HCT116 (cell line): ENCODE data around the gene HCAR1. TPM values are rescaled to one million over a fixed set of nuclear protein-coding genes. Genes with fewer than 3 reads are reported as not detected.

ENCODE experiments used
- ATAC-seq: fragments of 200-7000 bp; cut with Tn5 transposase; 2 replicates; pipeline ENCODE4 v1.9.1; 2020; ENCODE audit warnings: mild to moderate bottlenecking, moderate library complexity
- BruUV-seq: library from RNA; stranded (reverse); fragments of 400-500 nt; replicated peaks from 2 replicates; lab custom pipeline; 2021; lab: Mats Ljungman, UMichigan
- CTCF ChIA-PET: fragments of 300-600 bp; sonication (Branson Sonifier 250); formaldehyde crosslinking; loops from one replicate; lab custom pipeline; 2021; ENCODE audit warnings: antibody characterized with exemption; lab: Charles Lee
- POLR2A ChIA-PET: fragments of 300-600, 350-600 bp; sonication (Branson Sonifier 250); formaldehyde crosslinking; loops from one replicate; lab custom pipeline; 2021; ENCODE audit warnings: antibody characterized with exemption; lab: Charles Lee
- RAD21 ChIA-PET, 2 experiments: fragments of 300-600 bp; sonication (Branson Sonifier 250); formaldehyde crosslinking; loops; one replicate each; lab custom pipeline; 2023; ENCODE audit warnings: low total read pairs in 2 of 2; ENCODE audit not compliant: uncharacterized antibody in 2 of 2, unreplicated experiment in 2 of 2, low non-redundant PET in 1 of 2; lab: Charles Lee
- DNase-seq: peaks from one replicate; pipeline ENCODE4 v3.0.0-alpha.2; 2010; ENCODE audit warnings: low read depth, low spot score
- H2AFZ ChIP-seq: fragments of 200-600 bp; shearing (Covaris generic), sonication (generic); 2 replicates; pipeline ENCODE4 v1.6.1; 2017; ENCODE audit warnings: low read depth, mixed run types, mixed read lengths, antibody characterized with exemption, low read length; ENCODE audit not compliant: poor library complexity, severe bottlenecking
- H3K27ac ChIP-seq: 2 replicates; pipeline ENCODE4 v1.5.1; 2012; ENCODE audit warnings: low read depth, low read length
- H3K27me3 ChIP-seq: fragments of 200-600 bp; sonication (generic); 2 replicates; pipeline ENCODE4 v1.6.1; 2016; ENCODE audit warnings: mixed run types, low read length, mixed read lengths; ENCODE audit not compliant: insufficient read depth
- H3K36me3 ChIP-seq, 2 experiments: fragments of 200-500 bp in 1 of 2; fragments of 200-600 bp in 1 of 2; sonication (Bioruptor generic) in 1 of 2; sonication (generic) in 1 of 2; 2 replicates each; pipeline versions ENCODE4 v1.5.1 to v1.6.1; 2014 to 2016; ENCODE audit warnings: low read length in 2 of 2, inconsistent platforms in 1 of 2, mixed read lengths in 1 of 2, mixed run types in 1 of 2; ENCODE audit not compliant: insufficient read depth in 2 of 2, control insufficient read depth in 1 of 2
- H3K4me1 ChIP-seq, 2 experiments: fragments of 200-600 bp in 1 of 2; sonication (generic) in 1 of 2; 2 replicates each; pipeline versions ENCODE4 v1.5.1 to v1.6.1; 2012 to 2017; ENCODE audit warnings: low read length in 2 of 2, inconsistent platforms in 1 of 2, mild to moderate bottlenecking in 1 of 2, mixed read lengths in 1 of 2, mixed run types in 1 of 2, moderate library complexity in 1 of 2; ENCODE audit not compliant: insufficient read depth in 2 of 2, control insufficient read depth in 1 of 2
- H3K4me2 ChIP-seq: fragments of 200-600 bp; sonication (generic); 2 replicates; pipeline ENCODE4 v1.6.1; 2017; ENCODE audit warnings: mixed run types, low read length, mixed read lengths
- H3K4me3 ChIP-seq, 2 experiments: fragments of 200-600 bp in 1 of 2; sonication (generic) in 1 of 2; replicated peaks in 1 of 2; 2 replicates each; pipeline ENCODE4 v1.5.1; 2011 to 2016; ENCODE audit warnings: low read length in 2 of 2, control low read depth in 1 of 2, low read depth in 1 of 2, mild to moderate bottlenecking in 1 of 2, mixed read lengths in 1 of 2, mixed run types in 1 of 2
- H3K79me2 ChIP-seq: fragments of 200-600 bp; sonication (generic); 2 replicates; pipeline ENCODE4 v1.6.1; 2017; ENCODE audit warnings: mild to moderate bottlenecking, mixed run types, low read length, moderate library complexity, mixed read lengths; ENCODE audit not compliant: insufficient read depth
- H3K9ac ChIP-seq: fragments of 200-600 bp; sonication (generic); 2 replicates; pipeline ENCODE4 v1.6.1; 2016; ENCODE audit warnings: low read length, mixed read lengths
- H3K9me2 ChIP-seq: fragments of 200-600 bp; sonication (generic), shearing (Covaris generic); 2 replicates; pipeline ENCODE4 v1.6.1; 2017; ENCODE audit warnings: mixed run types, mild to moderate bottlenecking, moderate library complexity; ENCODE audit not compliant: insufficient read depth
- H3K9me3 ChIP-seq, 2 experiments: fragments of 200-500 bp in 1 of 2; fragments of 200-600 bp in 1 of 2; sonication (Bioruptor generic) in 1 of 2; sonication (generic) in 1 of 2; 2 replicates each; pipeline ENCODE4 v1.6.1; 2014 to 2017; ENCODE audit warnings: low read length in 2 of 2, mixed read lengths in 2 of 2, inconsistent platforms in 1 of 2, low read depth in 1 of 2, mild to moderate bottlenecking in 1 of 2, mixed run types in 1 of 2, moderate library complexity in 1 of 2; ENCODE audit not compliant: control insufficient read depth in 1 of 2, insufficient read depth in 1 of 2
- H4K20me1 ChIP-seq: fragments of 200-600 bp; sonication (generic), shearing (Covaris generic); 2 replicates; pipeline ENCODE4 v1.6.1; 2017; ENCODE audit warnings: mixed run types, mild to moderate bottlenecking, moderate library complexity; ENCODE audit not compliant: insufficient read depth
- ATF3 ChIP-seq: IDR thresholded peaks from 2 replicates; pipeline ENCODE4 v1.6.1; 2012
- CBX3 ChIP-seq: IDR thresholded peaks from 2 replicates; pipeline ENCODE4 v1.6.1; 2012; ENCODE audit warnings: low read depth
- EGR1 ChIP-seq: IDR thresholded peaks from 2 replicates; pipeline ENCODE4 v1.6.1; 2012; ENCODE audit warnings: low read depth
- ELF1 ChIP-seq: IDR thresholded peaks from 2 replicates; pipeline ENCODE4 v1.6.1; 2012; ENCODE audit warnings: low read depth, borderline replicate concordance
- EZH2 ChIP-seq: fragments of 200-600 bp; sonication (generic); IDR thresholded peaks from 2 replicates; pipeline ENCODE4 v1.6.1; 2017; ENCODE audit warnings: antibody characterized with exemption, mixed run types
- EZH2phosphoT487 ChIP-seq: fragments of 200-600 bp; IDR thresholded peaks from 2 replicates; pipeline ENCODE4 v1.6.1; 2018; ENCODE audit warnings: antibody characterized with exemption, borderline replicate concordance
- FOSL1 ChIP-seq: IDR thresholded peaks from 2 replicates; pipeline ENCODE4 v1.6.1; 2012; ENCODE audit warnings: low read depth
- JUND ChIP-seq: IDR thresholded peaks from 2 replicates; pipeline ENCODE4 v1.6.1; 2012
- MAX ChIP-seq: IDR thresholded peaks from 2 replicates; pipeline ENCODE4 v1.6.1; 2012
- POLR2A ChIP-seq: IDR thresholded peaks from 2 replicates; pipeline ENCODE4 v1.7.0; 2011; ENCODE audit warnings: borderline replicate concordance; ENCODE audit not compliant: insufficient read depth, insufficient read length; ENCODE audit errors: extremely low read depth
- POLR2AphosphoS5 ChIP-seq: IDR thresholded peaks from 2 replicates; pipeline ENCODE4 v1.6.1; 2011; ENCODE audit warnings: mild to moderate bottlenecking, low read depth, low read length, moderate library complexity
- SIN3A ChIP-seq: IDR thresholded peaks from 2 replicates; pipeline ENCODE4 v1.6.1; 2012; ENCODE audit warnings: low read depth
- SP1 ChIP-seq: IDR thresholded peaks from 2 replicates; pipeline ENCODE4 v1.6.1; 2012; ENCODE audit warnings: low read depth
- SRF ChIP-seq: IDR thresholded peaks from 2 replicates; pipeline ENCODE4 v1.6.1; 2012; ENCODE audit warnings: low read depth
- ZBTB33 ChIP-seq: IDR thresholded peaks from 2 replicates; pipeline ENCODE4 v1.6.1; 2011; ENCODE audit warnings: mild to moderate bottlenecking, low read length, moderate library complexity; ENCODE audit not compliant: insufficient replicate concordance; ENCODE audit errors: extremely low read depth
- ZFX ChIP-seq: fragments of 450-650 bp; IDR thresholded peaks from 2 replicates; pipeline ENCODE4 v1.6.1; 2017
- intact Hi-C: fragments of 100-400 bp; cut with micrococcal nuclease; formaldehyde crosslinking; loops from 2 replicates; pipeline ENCODE4 v1.10.0; 2022
- total RNA-seq: library from RNA; stranded (reverse); gene quantifications from one replicate; pipeline ENCODE4 v1.2.1, GENCODE V29; 2021; ENCODE audit not compliant: unreplicated experiment
- TF ChIP-seq, protein P1 (sequence below), 3 experiments: fragments of 200-600 bp in 1 of 3; sonication (generic) in 1 of 3; IDR thresholded peaks in 2 of 3; conservative IDR thresholded peaks in 1 of 3; 2 replicates each; pipeline ENCODE4 v1.5.1; 2012 to 2017; ENCODE audit warnings: low read depth in 2 of 3, low read length in 2 of 3, antibody characterized with exemption in 1 of 3, borderline replicate concordance in 1 of 3, control low read depth in 1 of 3, mild to moderate bottlenecking in 1 of 3, mixed read lengths in 1 of 3, mixed run types in 1 of 3, moderate library complexity in 1 of 3; ENCODE audit not compliant: insufficient read depth in 1 of 3
- TF ChIP-seq, protein P2 (sequence below): IDR thresholded peaks from 2 replicates; pipeline ENCODE4 v1.6.1; 2012; ENCODE audit warnings: low read depth

The HCAR1 gene
- total RNA-seq, 1 experiment from 2014 or later, result not detected

DNA sequence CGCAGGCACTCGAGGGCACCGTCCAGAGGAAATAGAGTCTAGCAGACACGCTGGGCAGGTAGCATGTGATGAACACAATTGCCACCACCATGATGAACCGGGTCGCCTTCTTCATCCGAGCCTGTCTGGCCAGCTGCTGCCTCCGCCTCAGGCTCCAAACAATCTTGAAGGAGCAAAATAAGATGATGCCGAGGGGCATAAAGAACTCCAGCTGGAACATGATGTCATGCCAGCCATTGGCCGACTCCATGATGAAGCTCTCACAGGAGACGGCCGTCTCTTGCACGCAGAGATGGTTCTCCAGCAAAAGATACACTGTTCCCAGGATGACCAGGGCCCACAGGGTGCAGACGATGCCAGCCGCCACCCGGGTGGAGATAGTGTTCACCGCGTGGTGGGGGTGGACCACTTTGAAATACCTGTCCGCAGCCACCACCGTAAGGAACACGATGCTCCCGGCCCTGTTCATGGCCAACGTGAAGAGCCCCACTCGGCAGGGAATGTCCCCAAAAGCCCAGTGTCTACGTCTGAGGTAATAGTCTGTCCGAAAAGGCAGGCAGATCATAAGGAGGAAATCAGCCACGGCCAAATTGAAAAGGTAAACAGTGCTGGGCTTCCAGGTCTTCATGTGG lies 945 bp downstream of the HCAR1 start:
- H3K4me2 ChIP-seq, result no peak overlapping the region
- intact Hi-C loops, result no loop called here

More for the DNA sequence above, 945 bp downstream of the HCAR1 start:
- Histone ChIP-seq H3K9me2 (no peaks in the 10 kb centered on the region), H3K27me3 (no peaks in the 10 kb centered on the region), H3K79me2 (no peaks in the 10 kb centered on the region), H3K27ac (no peak overlapping the region), H3K4me3 (no peak overlapping the region), H3K9me3 (no peaks in the 10 kb centered on the region), H4K20me1 (no peaks in the 10 kb centered on the region), H3K9ac (no peak overlapping the region), H3K4me1 (peaks cover 15 to 19% of the 10 kb centered on the region in 2 experiments; a peak in 3 of 4 replicates), H2AFZ (no peak overlapping the region), H3K36me3 (no peaks in the 10 kb centered on the region)
- TF ChIP-seq, protein P1, sequence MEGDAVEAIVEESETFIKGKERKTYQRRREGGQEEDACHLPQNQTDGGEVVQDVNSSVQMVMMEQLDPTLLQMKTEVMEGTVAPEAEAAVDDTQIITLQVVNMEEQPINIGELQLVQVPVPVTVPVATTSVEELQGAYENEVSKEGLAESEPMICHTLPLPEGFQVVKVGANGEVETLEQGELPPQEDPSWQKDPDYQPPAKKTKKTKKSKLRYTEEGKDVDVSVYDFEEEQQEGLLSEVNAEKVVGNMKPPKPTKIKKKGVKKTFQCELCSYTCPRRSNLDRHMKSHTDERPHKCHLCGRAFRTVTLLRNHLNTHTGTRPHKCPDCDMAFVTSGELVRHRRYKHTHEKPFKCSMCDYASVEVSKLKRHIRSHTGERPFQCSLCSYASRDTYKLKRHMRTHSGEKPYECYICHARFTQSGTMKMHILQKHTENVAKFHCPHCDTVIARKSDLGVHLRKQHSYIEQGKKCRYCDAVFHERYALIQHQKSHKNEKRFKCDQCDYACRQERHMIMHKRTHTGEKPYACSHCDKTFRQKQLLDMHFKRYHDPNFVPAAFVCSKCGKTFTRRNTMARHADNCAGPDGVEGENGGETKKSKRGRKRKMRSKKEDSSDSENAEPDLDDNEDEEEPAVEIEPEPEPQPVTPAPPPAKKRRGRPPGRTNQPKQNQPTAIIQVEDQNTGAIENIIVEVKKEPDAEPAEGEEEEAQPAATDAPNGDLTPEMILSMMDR (IDR thresholded peaks at IDR 0.05 in 2 of 3, conservative IDR thresholded peaks at IDR 0.05 in 1 of 3; ENCODE audit: borderline replicate concordance in 1 of 3, insufficient read depth in 1 of 3, low read depth in 2 of 3, low read length in 2 of 3), result no peak
- TF ChIP-seq, protein P2, sequence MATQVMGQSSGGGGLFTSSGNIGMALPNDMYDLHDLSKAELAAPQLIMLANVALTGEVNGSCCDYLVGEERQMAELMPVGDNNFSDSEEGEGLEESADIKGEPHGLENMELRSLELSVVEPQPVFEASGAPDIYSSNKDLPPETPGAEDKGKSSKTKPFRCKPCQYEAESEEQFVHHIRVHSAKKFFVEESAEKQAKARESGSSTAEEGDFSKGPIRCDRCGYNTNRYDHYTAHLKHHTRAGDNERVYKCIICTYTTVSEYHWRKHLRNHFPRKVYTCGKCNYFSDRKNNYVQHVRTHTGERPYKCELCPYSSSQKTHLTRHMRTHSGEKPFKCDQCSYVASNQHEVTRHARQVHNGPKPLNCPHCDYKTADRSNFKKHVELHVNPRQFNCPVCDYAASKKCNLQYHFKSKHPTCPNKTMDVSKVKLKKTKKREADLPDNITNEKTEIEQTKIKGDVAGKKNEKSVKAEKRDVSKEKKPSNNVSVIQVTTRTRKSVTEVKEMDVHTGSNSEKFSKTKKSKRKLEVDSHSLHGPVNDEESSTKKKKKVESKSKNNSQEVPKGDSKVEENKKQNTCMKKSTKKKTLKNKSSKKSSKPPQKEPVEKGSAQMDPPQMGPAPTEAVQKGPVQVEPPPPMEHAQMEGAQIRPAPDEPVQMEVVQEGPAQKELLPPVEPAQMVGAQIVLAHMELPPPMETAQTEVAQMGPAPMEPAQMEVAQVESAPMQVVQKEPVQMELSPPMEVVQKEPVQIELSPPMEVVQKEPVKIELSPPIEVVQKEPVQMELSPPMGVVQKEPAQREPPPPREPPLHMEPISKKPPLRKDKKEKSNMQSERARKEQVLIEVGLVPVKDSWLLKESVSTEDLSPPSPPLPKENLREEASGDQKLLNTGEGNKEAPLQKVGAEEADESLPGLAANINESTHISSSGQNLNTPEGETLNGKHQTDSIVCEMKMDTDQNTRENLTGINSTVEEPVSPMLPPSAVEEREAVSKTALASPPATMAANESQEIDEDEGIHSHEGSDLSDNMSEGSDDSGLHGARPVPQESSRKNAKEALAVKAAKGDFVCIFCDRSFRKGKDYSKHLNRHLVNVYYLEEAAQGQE, result no peak
- TF ChIP-seq POLR2AphosphoS5, result no peak
- no peak for TF ChIP-seq SIN3A
- no peak for TF ChIP-seq ZFX
- no peak for TF ChIP-seq CBX3
- no peak for TF ChIP-seq POLR2A
- TF ChIP-seq ELF1, result no peak
- TF ChIP-seq MAX, result no peak
- TF ChIP-seq EGR1, result no peak
- no peak for TF ChIP-seq SRF
- TF ChIP-seq JUND, result no peak
- TF ChIP-seq ATF3, result no peak
- TF ChIP-seq SP1, result no peak
- no peak for TF ChIP-seq EZH2phosphoT487
- no peak for TF ChIP-seq EZH2
- no peak for TF ChIP-seq FOSL1
- TF ChIP-seq ZBTB33, result no peak
- no TSS peak for BruUV-seq
- CTCF ChIA-PET, result no interaction called here
- DNase-seq (no peak), ATAC-seq (no peak)
- POLR2A ChIA-PET, result no interaction called here
- RAD21 ChIA-PET, result no interaction called here
